Endothelial cell of umbilical vein (primary cell): ENCODE results near the gene GRM7. TPM values are rescaled to one million over a fixed set of nuclear protein-coding genes. Genes with fewer than 3 reads are reported as not detected.

Source experiments
- BruUV-seq: library from RNA; stranded (reverse); fragments of 400-500 nt; replicated peaks from 2 replicates; lab custom pipeline; 2021; lab: Mats Ljungman, UMichigan
- CTCF ChIA-PET: fragments of 300-600, 350-600 bp; sonication (Branson Sonifier 250); formaldehyde crosslinking; loops from one replicate; lab custom pipeline; 2021; ENCODE audit warnings: antibody characterized with exemption, inconsistent platforms; lab: Charles Lee
- POLR2A ChIA-PET: fragments of 300-600, 350-600 bp; sonication (Branson Sonifier 250); formaldehyde crosslinking; loops from one replicate; lab custom pipeline; 2021; ENCODE audit warnings: antibody characterized with exemption, inconsistent platforms; lab: Charles Lee
- DNase-seq: peaks from one replicate; pipeline ENCODE4 v3.0.0-alpha.2; 2011; ENCODE audit warnings: low read depth, low spot score
- FAIRE-seq: peaks from 2 replicates; lab custom pipeline; 2011; peaks lifted over from hg19 to GRCh38; lab: Jason Lieb, UNC
- H2AFZ ChIP-seq: 2 replicates; pipeline ENCODE4 v1.6.0; 2012; ENCODE audit warnings: low read depth, low read length, control low read depth, inconsistent platforms
- H3K27ac ChIP-seq: 2 replicates; pipeline ENCODE4 v1.5.1; 2011; ENCODE audit warnings: low read depth, mild to moderate bottlenecking, control low read depth, low read length, moderate library complexity; ENCODE audit not compliant: insufficient read depth
- H3K27me3 ChIP-seq, 2 experiments: 2 replicates each; pipeline versions ENCODE4 v1.6.0 to v1.6.1; 2011; ENCODE audit warnings: low read length in 2 of 2, mixed read lengths in 1 of 2; ENCODE audit not compliant: control insufficient read depth in 2 of 2, insufficient read depth in 2 of 2
- H3K36me3 ChIP-seq, 2 experiments: 2 replicates in 1 of 2; 3 replicates in 1 of 2; pipeline ENCODE4 v1.5.1; 2011; ENCODE audit warnings: low read length in 2 of 2, mild to moderate bottlenecking in 1 of 2, moderate library complexity in 1 of 2; ENCODE audit not compliant: control insufficient read depth in 2 of 2, insufficient read depth in 2 of 2; ENCODE audit errors: extremely low read depth in 1 of 2
- H3K4me1 ChIP-seq: 3 replicates; pipeline ENCODE4 v1.5.1; 2011; ENCODE audit warnings: mild to moderate bottlenecking, low read length; ENCODE audit not compliant: control insufficient read depth, insufficient read depth; ENCODE audit errors: extremely low read depth
- H3K4me2 ChIP-seq: 2 replicates; pipeline ENCODE4 v1.6.1; 2011; ENCODE audit warnings: low read length, control low read depth, mixed read lengths; ENCODE audit not compliant: insufficient read depth
- H3K4me3 ChIP-seq, 3 experiments: fragments of 200-600 bp in 1 of 3; sonication (generic), shearing (Covaris generic) in 1 of 3; replicated peaks in 1 of 3; 2 replicates each; pipeline ENCODE4 v1.5.1; 2011 to 2016; ENCODE audit warnings: control low read depth in 3 of 3, low read length in 3 of 3, mild to moderate bottlenecking in 2 of 3, inconsistent platforms in 1 of 3, low read depth in 1 of 3, moderate library complexity in 1 of 3; ENCODE audit not compliant: insufficient read depth in 1 of 3
- H3K79me2 ChIP-seq: 2 replicates; pipeline ENCODE4 v1.6.0; 2012; ENCODE audit warnings: low read length, inconsistent platforms; ENCODE audit not compliant: control insufficient read depth, insufficient read depth
- H3K9ac ChIP-seq: replicated peaks from 2 replicates; pipeline ENCODE3; 2011; ENCODE audit warnings: low read length, control low read depth; ENCODE audit not compliant: insufficient read depth; ENCODE audit errors: extremely low read depth
- H3K9me1 ChIP-seq: replicated peaks from 3 replicates; pipeline ENCODE4 v1.6.0; 2011; ENCODE audit warnings: mild to moderate bottlenecking, low read length; ENCODE audit not compliant: control insufficient read depth, insufficient read depth; ENCODE audit errors: extremely low read depth
- H3K9me3 ChIP-seq: replicated peaks from 2 replicates; pipeline ENCODE4 v1.5.1; 2012; ENCODE audit warnings: low read length, inconsistent platforms; ENCODE audit not compliant: control insufficient read depth, insufficient read depth
- H4K20me1 ChIP-seq: replicated peaks from 2 replicates; pipeline ENCODE3; 2011; ENCODE audit warnings: mild to moderate bottlenecking, low read length; ENCODE audit not compliant: control insufficient read depth, insufficient read depth; ENCODE audit errors: extremely low read depth
- EZH2 ChIP-seq: IDR thresholded peaks from 2 replicates; pipeline ENCODE4 v1.6.1; 2012; ENCODE audit warnings: borderline replicate concordance, low read depth, mild to moderate bottlenecking, moderate library complexity, low read length, inconsistent platforms; ENCODE audit not compliant: severe bottlenecking
- GATA2 ChIP-seq: IDR thresholded peaks from 2 replicates; pipeline ENCODE4 v1.7.0; 2011; ENCODE audit warnings: low read depth, mild to moderate bottlenecking, moderate library complexity, mixed read lengths, low read length; ENCODE audit not compliant: insufficient read length, insufficient read depth
- POLR2A ChIP-seq: IDR thresholded peaks from 2 replicates; pipeline ENCODE4 v1.6.1; 2012; ENCODE audit warnings: low read depth, mild to moderate bottlenecking, control low read depth, low read length
- POLR2AphosphoS5 ChIP-seq: IDR thresholded peaks from 2 replicates; pipeline ENCODE4 v1.6.1; 2012; ENCODE audit warnings: low read depth, mild to moderate bottlenecking, control low read depth, low read length, moderate library complexity; ENCODE audit not compliant: insufficient read depth
- dilution Hi-C: fragments of 300-500 bp; cut with MboI; formaldehyde crosslinking; loops from one replicate; pipeline ENCODE4 v1.15.0; 2019; ENCODE audit warnings: low sequenced_read_pairs; ENCODE audit not compliant: extremely low pct_ligation_motif_present
- intact Hi-C: fragments of 100-400 bp; cut with micrococcal nuclease; formaldehyde crosslinking; loops from one replicate; pipeline ENCODE4 v1.10.0; 2022
- polyA plus RNA-seq, 4 experiments: library from polyadenylated mRNA; depleted of rRNA in 3 of 4; stranded (reverse) in 3 of 4; unstranded in 1 of 4; fragments of >200 nt; gene quantifications; 2 replicates each; pipeline versions ENCODE4 v1.2.1 to v1.2.3, GENCODE V29; 2011 to 2012; ENCODE audit warnings: missing spikeins in 1 of 4
- total RNA-seq: library from RNA; stranded (reverse); gene quantifications from 2 replicates; pipeline ENCODE4 v1.2.3, GENCODE V29; 2021
- TF ChIP-seq, protein P1 (sequence below), 2 donors: IDR thresholded peaks; 1 replicate in 1 of 2; 2 replicates in 1 of 2; pipeline ENCODE4 v1.5.1; 2011; ENCODE audit warnings: low read length in 2 of 2, mild to moderate bottlenecking in 2 of 2, moderate library complexity in 2 of 2, control low read depth in 1 of 2, inconsistent platforms in 1 of 2, low read depth in 1 of 2; ENCODE audit not compliant: insufficient read depth in 1 of 2; ENCODE audit errors: extremely low read depth in 1 of 2

GRM7 gene
- total and polyA plus RNA-seq, 2 donors (not counting 3 experiments of a cell fraction or from before 2014, with no cell fraction given), result 0.12 TPM; not detected in 1

DNA sequence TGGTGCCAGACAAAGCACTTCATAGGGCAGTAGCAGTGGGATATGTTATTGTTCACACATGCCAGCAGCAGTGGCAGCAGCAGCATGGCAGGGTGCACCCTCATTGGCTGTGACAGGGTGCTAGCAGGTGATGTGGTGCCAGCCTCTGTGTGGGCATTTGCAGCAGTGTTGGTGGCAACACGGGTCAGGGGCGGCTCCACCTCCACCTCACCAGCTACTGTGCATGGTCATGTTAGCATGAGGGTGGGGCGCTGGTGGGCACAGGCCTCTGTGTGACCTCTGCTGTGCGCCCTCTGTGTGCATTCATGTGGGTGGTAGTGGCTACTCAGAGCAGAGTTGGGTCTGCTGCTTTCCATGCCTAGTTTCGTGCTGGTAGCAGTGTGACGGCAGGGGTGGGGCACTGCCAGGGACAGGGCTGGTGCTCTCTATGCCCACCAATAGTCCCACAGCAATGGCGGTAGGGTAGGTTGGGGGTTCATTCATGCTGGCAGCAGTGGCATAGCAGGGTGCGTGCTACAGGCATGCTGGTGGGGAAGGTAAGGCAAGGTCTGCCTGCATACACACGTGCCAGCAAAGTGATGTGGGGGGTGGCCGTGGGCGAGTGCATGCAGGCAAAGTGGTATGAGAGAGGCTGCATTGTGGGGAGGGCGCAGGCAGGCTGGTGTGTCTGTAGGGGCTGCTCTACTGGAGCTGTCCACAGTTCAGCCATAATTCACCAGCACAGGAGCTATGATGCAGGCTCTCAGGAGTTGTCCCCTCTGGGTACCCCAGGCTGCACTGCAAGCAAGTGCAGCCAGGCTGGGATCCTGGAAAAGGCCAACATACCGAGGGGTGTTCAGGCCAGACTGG lies 402.7 kb downstream of the GRM7 start:
- CTCF ChIA-PET, result interaction anchor here (1.5 kb wide), 1 partner anchor 19 kb away, joined by 3 read pairs; no protein-coding TSS in a partner anchor
- H3K27me3 ChIP-seq, result no peaks in the 10 kb centered on the region
- no peaks in the 10 kb centered on the region for H3K36me3 ChIP-seq
- H3K27ac ChIP-seq, result no peak overlapping the region
- no peaks in the 10 kb centered on the region for H3K9me1 ChIP-seq
- TF ChIP-seq GATA2, result no peak
- TF ChIP-seq, protein P1, sequence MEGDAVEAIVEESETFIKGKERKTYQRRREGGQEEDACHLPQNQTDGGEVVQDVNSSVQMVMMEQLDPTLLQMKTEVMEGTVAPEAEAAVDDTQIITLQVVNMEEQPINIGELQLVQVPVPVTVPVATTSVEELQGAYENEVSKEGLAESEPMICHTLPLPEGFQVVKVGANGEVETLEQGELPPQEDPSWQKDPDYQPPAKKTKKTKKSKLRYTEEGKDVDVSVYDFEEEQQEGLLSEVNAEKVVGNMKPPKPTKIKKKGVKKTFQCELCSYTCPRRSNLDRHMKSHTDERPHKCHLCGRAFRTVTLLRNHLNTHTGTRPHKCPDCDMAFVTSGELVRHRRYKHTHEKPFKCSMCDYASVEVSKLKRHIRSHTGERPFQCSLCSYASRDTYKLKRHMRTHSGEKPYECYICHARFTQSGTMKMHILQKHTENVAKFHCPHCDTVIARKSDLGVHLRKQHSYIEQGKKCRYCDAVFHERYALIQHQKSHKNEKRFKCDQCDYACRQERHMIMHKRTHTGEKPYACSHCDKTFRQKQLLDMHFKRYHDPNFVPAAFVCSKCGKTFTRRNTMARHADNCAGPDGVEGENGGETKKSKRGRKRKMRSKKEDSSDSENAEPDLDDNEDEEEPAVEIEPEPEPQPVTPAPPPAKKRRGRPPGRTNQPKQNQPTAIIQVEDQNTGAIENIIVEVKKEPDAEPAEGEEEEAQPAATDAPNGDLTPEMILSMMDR (IDR thresholded peaks at IDR 0.05; ENCODE audit: extremely low read depth in 1 of 2, insufficient read depth in 1 of 2, low read depth in 1 of 2, low read length in 2 of 2), result no peak
- intact Hi-C loops (no loop called here), dilution Hi-C loops (no loop called here)
- H3K4me1 ChIP-seq, result no peaks in the 10 kb centered on the region
- no peaks in the 10 kb centered on the region for H3K9me3 ChIP-seq
- FAIRE-seq (no peak), DNase-seq (no peak)
- no peak overlapping the region for H3K4me2 ChIP-seq
- POLR2A ChIA-PET, result no interaction called here
- no peaks in the 10 kb centered on the region for H4K20me1 ChIP-seq
- H2AFZ ChIP-seq, result no peak overlapping the region
- no peaks in the 10 kb centered on the region for H3K79me2 ChIP-seq
- no peak overlapping the region for H3K9ac ChIP-seq
- no peak overlapping the region for H3K4me3 ChIP-seq
- no TSS peak for BruUV-seq

GRCh38 chr3:7264196-7264526 lies 403.2 kb downstream of the GRM7 start:
- CTCF ChIA-PET, result no interaction called here
- Histone ChIP-seq H3K27ac (no peak overlapping the region), H3K4me2 (no peak overlapping the region), H3K9me1 (no peaks in the 10 kb centered on the region), H3K9me3 (no peaks in the 10 kb centered on the region), H3K36me3 (no peaks in the 10 kb centered on the region), H4K20me1 (no peaks in the 10 kb centered on the region), H3K79me2 (no peaks in the 10 kb centered on the region), H3K4me3 (no peak overlapping the region), H3K9ac (no peak overlapping the region), H2AFZ (no peak overlapping the region), H3K27me3 (no peaks in the 10 kb centered on the region), H3K4me1 (no peaks in the 10 kb centered on the region)
- POLR2A ChIA-PET, result no interaction called here
- dilution Hi-C loops, result no loop called here
- BruUV-seq, result no TSS peak
- FAIRE-seq, result no peak
- TF ChIP-seq POLR2A (no peak), EZH2 (no peak), POLR2AphosphoS5 (no peak)
- intact Hi-C loops, result no loop called here
- no peak for DNase-seq
